GM12874 (cell line): Measurements from ENCODE around the gene PSAPL1.

Experiments used
- TF ChIP-seq, protein P1 (sequence below): IDR thresholded peaks from 2 replicates; pipeline ENCODE4 v1.5.1; 2011; ENCODE audit warnings: low read depth, mild to moderate bottlenecking, control low read depth, low read length, moderate library complexity; ENCODE audit not compliant: insufficient read depth

The PSAPL1 gene

GRCh38 chr4:7426525-7427171 is 8.1 kb downstream of the PSAPL1 start:
- TF ChIP-seq, protein P1, sequence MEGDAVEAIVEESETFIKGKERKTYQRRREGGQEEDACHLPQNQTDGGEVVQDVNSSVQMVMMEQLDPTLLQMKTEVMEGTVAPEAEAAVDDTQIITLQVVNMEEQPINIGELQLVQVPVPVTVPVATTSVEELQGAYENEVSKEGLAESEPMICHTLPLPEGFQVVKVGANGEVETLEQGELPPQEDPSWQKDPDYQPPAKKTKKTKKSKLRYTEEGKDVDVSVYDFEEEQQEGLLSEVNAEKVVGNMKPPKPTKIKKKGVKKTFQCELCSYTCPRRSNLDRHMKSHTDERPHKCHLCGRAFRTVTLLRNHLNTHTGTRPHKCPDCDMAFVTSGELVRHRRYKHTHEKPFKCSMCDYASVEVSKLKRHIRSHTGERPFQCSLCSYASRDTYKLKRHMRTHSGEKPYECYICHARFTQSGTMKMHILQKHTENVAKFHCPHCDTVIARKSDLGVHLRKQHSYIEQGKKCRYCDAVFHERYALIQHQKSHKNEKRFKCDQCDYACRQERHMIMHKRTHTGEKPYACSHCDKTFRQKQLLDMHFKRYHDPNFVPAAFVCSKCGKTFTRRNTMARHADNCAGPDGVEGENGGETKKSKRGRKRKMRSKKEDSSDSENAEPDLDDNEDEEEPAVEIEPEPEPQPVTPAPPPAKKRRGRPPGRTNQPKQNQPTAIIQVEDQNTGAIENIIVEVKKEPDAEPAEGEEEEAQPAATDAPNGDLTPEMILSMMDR, result no peak

GRCh38 chr4:7425591-7426468 is 8.9 kb downstream of the PSAPL1 start:
- TF ChIP-seq, protein P1, result no peak

DNA sequence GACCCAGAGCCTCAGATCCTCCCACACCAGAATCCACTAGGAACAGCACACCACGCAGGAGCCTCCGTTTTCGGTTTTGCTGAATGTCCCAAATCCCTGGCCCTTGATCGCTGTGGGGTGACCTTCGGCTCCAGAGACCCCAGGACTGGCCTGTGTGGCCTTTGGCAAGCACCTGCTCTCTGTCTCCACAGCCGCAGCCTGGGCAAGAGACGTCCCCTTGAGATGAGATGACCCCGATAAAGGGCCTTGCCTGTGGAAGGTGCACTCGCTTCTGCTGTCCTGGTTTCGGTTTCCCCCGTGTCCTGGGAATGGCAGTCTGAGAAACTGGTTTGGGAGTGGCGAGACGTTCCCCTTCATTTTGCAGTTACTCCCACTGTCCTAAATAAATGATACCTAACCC is 9.6 kb downstream of the PSAPL1 start:
- TF ChIP-seq, protein P1, result no peak

DNA sequence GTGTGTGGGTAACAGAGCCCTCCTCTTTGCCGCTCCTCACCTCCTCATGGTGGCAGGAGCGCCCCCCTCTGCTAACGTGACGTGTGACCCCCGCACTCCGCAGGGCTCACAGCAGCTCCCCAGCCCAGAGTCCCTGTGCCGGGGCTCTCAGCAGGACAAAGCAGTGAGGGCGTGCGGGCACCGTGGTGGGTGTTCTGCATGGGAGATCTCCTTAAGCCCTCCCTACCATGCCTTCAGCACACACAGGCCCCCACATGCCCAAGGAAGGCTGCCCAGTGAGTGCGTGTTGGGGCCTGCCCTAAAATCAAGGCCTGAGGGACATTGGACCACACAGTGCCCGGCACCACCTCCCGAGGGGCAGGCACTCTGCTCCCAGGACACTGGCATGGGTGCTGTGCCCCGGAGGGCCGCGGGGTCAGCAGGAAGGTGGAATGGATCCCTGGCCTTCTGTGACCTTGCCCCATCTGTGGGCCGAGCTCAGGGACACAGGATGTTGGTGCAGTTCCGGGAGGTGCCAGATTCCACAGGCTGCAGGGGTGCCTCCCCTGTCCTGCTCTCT is 10.1 kb downstream of the PSAPL1 start:
- TF ChIP-seq, protein P1, result no peak

GRCh38 chr4:7423801-7424552 is 10.8 kb downstream of the PSAPL1 start:
- TF ChIP-seq, protein P1, result no peak

DNA sequence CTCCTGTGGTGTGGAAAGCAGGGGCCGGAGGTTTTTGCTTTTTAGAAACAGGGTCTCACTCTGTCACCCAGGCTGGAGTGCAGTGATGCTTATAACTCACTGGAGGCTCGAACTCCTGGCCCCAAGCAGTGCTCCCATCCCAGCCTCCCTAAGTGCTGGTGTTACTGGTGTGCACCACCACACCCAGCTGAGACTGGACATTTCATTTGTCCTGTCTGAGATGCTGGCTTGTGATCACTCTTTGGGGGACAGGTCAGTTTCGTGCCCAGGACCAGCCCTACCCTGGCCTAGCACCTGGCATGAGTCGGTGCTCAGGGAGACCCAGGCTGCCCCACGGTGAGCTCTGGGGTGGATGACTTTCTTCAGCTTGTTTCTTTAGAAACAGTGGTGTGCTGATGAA is 11.3 kb downstream of the PSAPL1 start:
- TF ChIP-seq, protein P1, result no peak

- TF ChIP-seq, protein P1, result no peak
Measured at GRCh38 chr4:7422898-7423180, 11.9 kb downstream of the PSAPL1 start.
